Caco-2 (cell line): ENCODE results near the gene CASP10. TPM values are rescaled to one million over a fixed set of nuclear protein-coding genes. Genes with fewer than 3 reads are reported as not detected.

ENCODE experiments used
- BruUV-seq: library from RNA; stranded (reverse); fragments of 400-500 nt; replicated peaks from 2 replicates; lab custom pipeline; 2021; lab: Mats Ljungman, UMichigan
- CTCF ChIA-PET: fragments of 300-600 bp; sonication (Branson Sonifier 250); formaldehyde crosslinking; loops from one replicate; lab custom pipeline; 2022; ENCODE audit warnings: antibody characterized with exemption; lab: Charles Lee
- POLR2A ChIA-PET: fragments of 300-600 bp; sonication (Branson Sonifier 250); formaldehyde crosslinking; loops from one replicate; lab custom pipeline; 2022; ENCODE audit warnings: antibody characterized with exemption; lab: Charles Lee
- DNase-seq, 2 experiments: peaks; one replicate each; pipeline versions ENCODE4 v3.0.0 to v3.0.0-alpha.2; 2020 to 2022
- H3K27me3 ChIP-seq: replicated peaks from 2 replicates; pipeline ENCODE4 v1.6.0; 2011; ENCODE audit warnings: low read length; ENCODE audit not compliant: control insufficient read depth, insufficient read depth
- H3K36me3 ChIP-seq: 2 replicates; pipeline ENCODE4 v1.5.1; 2011; ENCODE audit warnings: low read length; ENCODE audit not compliant: control insufficient read depth, insufficient read depth
- H3K4me1 ChIP-seq: fragments of 250-450 bp; sonication (Bioruptor Pico); 2 replicates; pipeline ENCODE4 v1.5.1; 2020; ENCODE audit warnings: mild to moderate bottlenecking
- H3K4me3 ChIP-seq: 2 replicates; pipeline ENCODE4 v1.5.1; 2011; ENCODE audit warnings: low read depth, mild to moderate bottlenecking, control low read depth, low read length
- H3K9me3 ChIP-seq: fragments of 250-450 bp; sonication (Bioruptor Pico); 2 replicates; pipeline ENCODE4 v1.5.1; 2020; ENCODE audit warnings: mild to moderate bottlenecking, moderate library complexity
- H3K27ac Mint-ChIP-seq: one replicate; pipeline ENCODE4 v1.8.0; 2022; ENCODE audit warnings: mixed read lengths; ENCODE audit not compliant: unreplicated experiment
- H3K27me3 Mint-ChIP-seq: one replicate; pipeline ENCODE4 v1.8.0; 2022; ENCODE audit warnings: mixed read lengths; ENCODE audit not compliant: insufficient read depth, unreplicated experiment
- H3K36me3 Mint-ChIP-seq: one replicate; pipeline ENCODE4 v1.8.0; 2022; ENCODE audit warnings: mild to moderate bottlenecking, mixed read lengths; ENCODE audit not compliant: insufficient read depth, unreplicated experiment
- H3K4me1 Mint-ChIP-seq: one replicate; pipeline ENCODE4 v1.8.0; 2022; ENCODE audit warnings: low read depth, mixed read lengths; ENCODE audit not compliant: unreplicated experiment
- H3K4me3 Mint-ChIP-seq: one replicate; pipeline ENCODE4 v1.8.0; 2022; ENCODE audit warnings: mild to moderate bottlenecking, moderate library complexity, mixed read lengths; ENCODE audit not compliant: unreplicated experiment
- H3K9me3 Mint-ChIP-seq: one replicate; pipeline ENCODE4 v1.8.0; 2022; ENCODE audit warnings: mixed read lengths; ENCODE audit not compliant: unreplicated experiment
- intact Hi-C: fragments of 100-400 bp; cut with micrococcal nuclease; formaldehyde crosslinking; loops from one replicate; pipeline ENCODE4 v1.10.0; 2022; ENCODE audit not compliant: unreplicated experiment
- total RNA-seq: library from RNA; stranded (reverse); gene quantifications from 2 replicates; pipeline ENCODE4 v1.2.3, GENCODE V29; 2022
- TF ChIP-seq, protein P1 (sequence below), 2 experiments: fragments of 200-600 bp in 1 of 2; IDR thresholded peaks; 1 replicate in 1 of 2; 2 replicates in 1 of 2; pipeline versions ENCODE4 v1.5.1 to v1.8.0; 2011 to 2022; ENCODE audit warnings: antibody characterized with exemption in 1 of 2, control low read depth in 1 of 2, inconsistent platforms in 1 of 2, low read depth in 1 of 2, low read length in 1 of 2, mild to moderate bottlenecking in 1 of 2, moderate library complexity in 1 of 2; ENCODE audit not compliant: insufficient read depth in 1 of 2, severe bottlenecking in 1 of 2, unreplicated experiment in 1 of 2

Gene CASP10
- total RNA-seq, 1 experiment from 2014 or later = 5.8 TPM

DNA sequence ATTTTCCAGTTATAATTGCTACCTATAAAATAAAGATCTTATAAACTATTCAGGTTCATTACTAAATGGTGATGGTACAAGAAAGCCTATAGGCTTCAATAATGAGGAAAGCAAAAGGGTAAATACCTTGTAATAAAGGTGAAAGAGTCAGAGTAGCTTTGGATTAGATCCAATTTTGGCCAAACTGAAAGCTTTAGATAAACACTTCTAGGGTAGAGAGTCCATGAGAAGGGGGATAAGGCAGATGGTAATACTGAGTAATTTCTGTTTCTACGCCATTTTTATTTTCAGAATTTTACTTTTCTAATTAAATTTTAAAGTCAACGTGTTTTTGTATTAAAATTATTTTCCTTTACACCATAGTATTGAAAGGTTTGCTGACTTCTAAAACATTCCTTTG is 86.8 kb downstream of the CASP10 start:
- Mint-ChIP-seq H3K36me3 (peaks cover 21% of the 10 kb centered on the region), H3K9me3 (no peaks in the 10 kb centered on the region), H3K4me1 (no peaks in the 10 kb centered on the region), H3K27me3 (no peaks in the 10 kb centered on the region), H3K27ac (no peak overlapping the region), H3K4me3 (no peak overlapping the region)
- no peak for DNase-seq
- intact Hi-C loops = no loop called here
- ChIA-PET POLR2A (no interaction called here), CTCF (interaction anchor here (1.0 kb wide), 1 partner anchor 182 kb away, joined by 3 read pairs; the partner anchor contains the start of genes STRADB and TRAK2)
- TF ChIP-seq, protein P1, sequence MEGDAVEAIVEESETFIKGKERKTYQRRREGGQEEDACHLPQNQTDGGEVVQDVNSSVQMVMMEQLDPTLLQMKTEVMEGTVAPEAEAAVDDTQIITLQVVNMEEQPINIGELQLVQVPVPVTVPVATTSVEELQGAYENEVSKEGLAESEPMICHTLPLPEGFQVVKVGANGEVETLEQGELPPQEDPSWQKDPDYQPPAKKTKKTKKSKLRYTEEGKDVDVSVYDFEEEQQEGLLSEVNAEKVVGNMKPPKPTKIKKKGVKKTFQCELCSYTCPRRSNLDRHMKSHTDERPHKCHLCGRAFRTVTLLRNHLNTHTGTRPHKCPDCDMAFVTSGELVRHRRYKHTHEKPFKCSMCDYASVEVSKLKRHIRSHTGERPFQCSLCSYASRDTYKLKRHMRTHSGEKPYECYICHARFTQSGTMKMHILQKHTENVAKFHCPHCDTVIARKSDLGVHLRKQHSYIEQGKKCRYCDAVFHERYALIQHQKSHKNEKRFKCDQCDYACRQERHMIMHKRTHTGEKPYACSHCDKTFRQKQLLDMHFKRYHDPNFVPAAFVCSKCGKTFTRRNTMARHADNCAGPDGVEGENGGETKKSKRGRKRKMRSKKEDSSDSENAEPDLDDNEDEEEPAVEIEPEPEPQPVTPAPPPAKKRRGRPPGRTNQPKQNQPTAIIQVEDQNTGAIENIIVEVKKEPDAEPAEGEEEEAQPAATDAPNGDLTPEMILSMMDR (IDR thresholded peaks at IDR 0.05; ENCODE audit: insufficient read depth in 1 of 2, low read depth in 1 of 2, low read length in 1 of 2, severe bottlenecking in 1 of 2, unreplicated experiment in 1 of 2) = no peak
- Histone ChIP-seq H3K4me3 (no peak overlapping the region), H3K4me1 (no peaks in the 10 kb centered on the region), H3K9me3 (no peaks in the 10 kb centered on the region), H3K36me3 (no peaks in the 10 kb centered on the region), H3K27me3 (no peaks in the 10 kb centered on the region)
- BruUV-seq = no TSS peak

DNA sequence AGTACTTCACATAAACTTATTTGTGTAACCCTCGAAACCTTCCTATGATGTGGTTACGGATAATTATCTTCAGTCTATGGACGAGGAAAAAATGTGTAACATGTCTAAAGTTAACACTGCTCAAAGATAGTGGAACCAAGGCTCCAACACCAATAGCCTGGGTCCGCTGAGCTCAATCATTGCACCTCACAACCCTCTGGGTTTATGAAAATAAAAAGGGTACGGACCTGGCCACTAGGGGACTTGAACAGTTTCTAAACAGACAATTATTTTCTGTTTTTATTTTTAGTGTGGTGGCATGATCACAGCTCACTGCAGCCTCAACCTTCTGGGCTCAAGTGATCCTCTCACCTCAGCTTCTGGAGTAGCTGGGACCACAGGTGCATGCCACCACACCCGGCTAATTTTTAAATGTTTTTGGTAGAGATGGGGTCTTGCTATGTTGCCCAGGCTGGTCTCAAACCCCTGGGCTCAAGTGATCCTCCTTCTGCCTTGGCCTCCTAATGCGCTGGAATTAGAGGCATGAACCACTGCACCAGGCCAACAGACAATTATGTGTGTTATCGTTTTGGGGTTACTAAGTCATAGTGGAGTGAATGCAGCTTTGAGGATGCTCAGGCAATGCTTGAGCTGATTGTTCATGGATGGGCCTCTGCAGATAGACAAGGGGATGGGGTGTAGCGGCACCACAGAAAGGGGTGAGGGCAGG is 87.5 kb downstream of the CASP10 start:
- no peaks in the 10 kb centered on the region for H3K4me1 Mint-ChIP-seq
- Histone ChIP-seq H3K36me3 (no peaks in the 10 kb centered on the region), H3K4me3 (no peak overlapping the region), H3K9me3 (no peaks in the 10 kb centered on the region), H3K27me3 (no peaks in the 10 kb centered on the region), H3K4me1 (no peaks in the 10 kb centered on the region)
- H3K27me3 Mint-ChIP-seq = no peaks in the 10 kb centered on the region
- no peak for DNase-seq
- BruUV-seq = no TSS peak
- ChIA-PET POLR2A (no interaction called here), CTCF (interaction anchor here (1.0 kb wide), 1 partner anchor 181 kb away, joined by 3 read pairs; the partner anchor contains the start of genes STRADB and TRAK2)
- no peak overlapping the region for H3K27ac Mint-ChIP-seq
- no peaks in the 10 kb centered on the region for H3K9me3 Mint-ChIP-seq
- H3K4me3 Mint-ChIP-seq = no peak overlapping the region
- intact Hi-C loops = no loop called here
- peaks cover 21% of the 10 kb centered on the region for H3K36me3 Mint-ChIP-seq
- TF ChIP-seq, protein P1 (IDR thresholded peaks at IDR 0.05; ENCODE audit: insufficient read depth in 1 of 2, low read depth in 1 of 2, low read length in 1 of 2, severe bottlenecking in 1 of 2, unreplicated experiment in 1 of 2) = no peak

DNA sequence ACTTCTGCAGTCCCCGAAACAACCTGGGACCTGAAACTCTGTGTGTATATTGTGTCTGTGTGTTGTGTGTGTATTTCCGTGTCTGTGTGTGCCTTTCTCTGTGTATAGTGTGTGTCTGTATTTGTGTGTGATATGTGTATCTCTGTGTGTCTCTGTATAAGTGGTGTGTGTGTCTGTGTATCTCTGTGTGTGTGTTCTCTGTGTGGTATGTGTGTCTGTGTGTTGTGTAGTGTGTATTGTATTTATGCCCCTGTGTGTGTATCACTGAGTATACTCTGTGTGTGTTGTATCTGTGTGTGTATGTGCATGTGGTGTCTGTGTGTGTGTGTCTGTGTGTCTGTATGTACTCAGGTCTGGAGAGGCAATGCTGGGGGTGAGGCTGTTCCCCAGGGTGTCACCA is 89.0 kb downstream of the CASP10 start:
- CTCF ChIA-PET = no interaction called here
- H3K36me3 ChIP-seq = no peaks in the 10 kb centered on the region
- BruUV-seq = no TSS peak

More for the DNA sequence above, 89.0 kb downstream of the CASP10 start:
- Histone ChIP-seq H3K27me3 (no peaks in the 10 kb centered on the region), H3K4me1 (no peaks in the 10 kb centered on the region), H3K4me3 (no peak overlapping the region), H3K9me3 (no peaks in the 10 kb centered on the region)
- POLR2A ChIA-PET = no interaction called here
- Mint-ChIP-seq H3K27me3 (no peaks in the 10 kb centered on the region), H3K36me3 (peaks cover 24% of the 10 kb centered on the region), H3K9me3 (no peaks in the 10 kb centered on the region), H3K4me1 (no peaks in the 10 kb centered on the region), H3K27ac (no peak overlapping the region), H3K4me3 (no peak overlapping the region)
- DNase-seq = no peak
- TF ChIP-seq, protein P1 (IDR thresholded peaks at IDR 0.05; ENCODE audit: insufficient read depth in 1 of 2, low read depth in 1 of 2, low read length in 1 of 2, severe bottlenecking in 1 of 2, unreplicated experiment in 1 of 2) = no peak
- intact Hi-C loops = no loop called here
